Calu3 (cell line): ENCODE measurements around the gene USH1G. TPM values are rescaled to one million over a fixed set of nuclear protein-coding genes. Genes with fewer than 3 reads are reported as not detected.

Experiments used
- Bru-seq: library from RNA; stranded (reverse); fragments of 400-500 nt; gene quantifications from one replicate; lab custom pipeline; 2021; lab: Mats Ljungman, UMichigan
- BruChase-seq, 2 experiments: library from RNA; stranded (reverse); fragments of 400-500 nt; gene quantifications; one replicate each; lab custom pipeline; 2021; lab: Mats Ljungman, UMichigan
- BruUV-seq: library from RNA; stranded (reverse); fragments of 400-500 nt; replicated peaks from 2 replicates; lab custom pipeline; 2021; lab: Mats Ljungman, UMichigan
- CTCF ChIA-PET: fragments of 300-600 bp; sonication (Branson Sonifier 250); formaldehyde crosslinking; loops from one replicate; lab custom pipeline; 2022; ENCODE audit warnings: antibody characterized with exemption; lab: Charles Lee
- DNase-seq: peaks from one replicate; pipeline ENCODE4 v3.0.0; 2022
- H3K27ac Mint-ChIP-seq: one replicate; pipeline ENCODE4 v1.8.0; 2022; ENCODE audit warnings: mixed read lengths; ENCODE audit not compliant: unreplicated experiment
- H3K27me3 Mint-ChIP-seq: one replicate; pipeline ENCODE4 v1.8.0; 2022; ENCODE audit warnings: mixed read lengths; ENCODE audit not compliant: unreplicated experiment
- H3K36me3 Mint-ChIP-seq: one replicate; pipeline ENCODE4 v1.8.0; 2022; ENCODE audit warnings: mild to moderate bottlenecking, moderate library complexity, mixed read lengths; ENCODE audit not compliant: insufficient read depth, unreplicated experiment
- H3K4me1 Mint-ChIP-seq: one replicate; pipeline ENCODE4 v1.8.0; 2022; ENCODE audit warnings: mild to moderate bottlenecking, low read depth, mixed read lengths; ENCODE audit not compliant: unreplicated experiment
- H3K4me3 Mint-ChIP-seq: one replicate; pipeline ENCODE4 v1.8.0; 2022; ENCODE audit warnings: mild to moderate bottlenecking, low read depth, moderate library complexity, mixed read lengths; ENCODE audit not compliant: unreplicated experiment
- H3K9me3 Mint-ChIP-seq: one replicate; pipeline ENCODE4 v1.8.0; 2022; ENCODE audit warnings: low read depth, mixed read lengths; ENCODE audit not compliant: unreplicated experiment
- intact Hi-C: fragments of 100-400 bp; cut with micrococcal nuclease; formaldehyde crosslinking; loops from one replicate; pipeline ENCODE4 v1.10.0; 2022; ENCODE audit not compliant: unreplicated experiment
- long read RNA-seq: library from polyadenylated mRNA; stranded (forward); transcript quantifications from one replicate; pipeline ENCODE4 v2.0.0, GENCODE V29; 2022
- total RNA-seq: library from RNA; stranded (reverse); gene quantifications from 2 replicates; pipeline ENCODE4 v1.2.3, GENCODE V29; 2022
- TF ChIP-seq, protein P1 (sequence below): fragments of 200-600 bp; IDR thresholded peaks from one replicate; pipeline ENCODE4 v1.8.0; 2022; ENCODE audit warnings: antibody characterized with exemption; ENCODE audit not compliant: unreplicated experiment

The USH1G gene
- total RNA-seq (0.24 TPM in 1 of 2 replicates, not detected in the other), Bru-seq, nascent RNA (not detected), BruChase-seq, experiment 1, labeled RNA remaining after a 6-hour chase (not detected), BruChase-seq, experiment 2, labeled RNA remaining after a 2-hour chase (not detected)
- long read RNA-seq = 0 reads

DNA sequence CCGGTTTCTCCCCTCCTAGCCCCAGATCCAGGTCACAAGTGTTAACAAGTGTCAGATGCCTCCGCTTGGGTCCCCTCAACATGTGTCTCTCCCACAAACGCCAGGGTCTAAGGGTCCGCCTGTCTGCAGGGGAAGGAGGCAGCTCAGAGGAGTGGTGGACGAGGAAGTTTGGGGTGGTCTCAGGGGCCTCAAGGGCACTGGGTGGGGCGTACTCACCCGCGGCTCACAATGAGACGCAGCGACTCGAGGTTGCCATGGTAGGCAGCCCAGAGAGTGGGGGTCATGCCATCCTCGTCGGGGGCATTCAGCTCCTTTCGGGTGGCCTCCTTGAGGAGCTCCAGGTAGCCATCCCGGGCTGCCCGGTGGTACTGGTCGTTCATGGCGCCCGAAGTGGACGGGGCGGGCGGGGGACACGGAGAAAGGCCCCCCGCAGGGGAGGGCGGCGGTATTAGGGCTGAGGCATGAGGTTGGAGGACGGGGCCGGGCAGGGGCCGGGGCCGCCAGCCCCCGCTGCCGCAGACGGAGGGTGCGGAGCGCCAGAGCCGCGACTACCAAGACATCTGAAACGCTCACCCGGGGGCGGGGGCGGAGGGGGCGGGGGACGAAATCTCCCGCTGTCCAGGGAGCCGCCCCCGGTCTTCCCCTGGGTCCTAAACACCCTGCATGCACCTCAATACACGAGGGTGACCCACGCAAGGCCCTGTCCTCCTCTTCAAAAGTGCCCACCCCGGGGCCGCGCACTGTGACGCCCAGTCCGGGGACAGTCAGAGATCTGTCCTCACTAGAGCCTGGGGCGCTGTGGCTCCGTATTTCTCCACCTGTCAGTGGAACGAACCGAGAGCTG is at the start of gene USH1G:
Gene USH1G (minus strand): TSS at position 562 of the 844 bp plus-strand sequence. CDS start 182 bp downstream, at position 380.
- Mint-ChIP-seq H3K36me3 (peaks cover 3% of the 10 kb centered on the region), H3K4me3 (peak within 1 kb of the TSS; percentile 61), H3K4me1 (no peaks in the 10 kb centered on the region), H3K27ac (no peak within 1 kb of the TSS), H3K27me3 (peaks cover 75% of the 10 kb centered on the region), H3K9me3 (no peaks in the 10 kb centered on the region)
- peak; percentile 27 for DNase-seq
- TF ChIP-seq, protein P1, sequence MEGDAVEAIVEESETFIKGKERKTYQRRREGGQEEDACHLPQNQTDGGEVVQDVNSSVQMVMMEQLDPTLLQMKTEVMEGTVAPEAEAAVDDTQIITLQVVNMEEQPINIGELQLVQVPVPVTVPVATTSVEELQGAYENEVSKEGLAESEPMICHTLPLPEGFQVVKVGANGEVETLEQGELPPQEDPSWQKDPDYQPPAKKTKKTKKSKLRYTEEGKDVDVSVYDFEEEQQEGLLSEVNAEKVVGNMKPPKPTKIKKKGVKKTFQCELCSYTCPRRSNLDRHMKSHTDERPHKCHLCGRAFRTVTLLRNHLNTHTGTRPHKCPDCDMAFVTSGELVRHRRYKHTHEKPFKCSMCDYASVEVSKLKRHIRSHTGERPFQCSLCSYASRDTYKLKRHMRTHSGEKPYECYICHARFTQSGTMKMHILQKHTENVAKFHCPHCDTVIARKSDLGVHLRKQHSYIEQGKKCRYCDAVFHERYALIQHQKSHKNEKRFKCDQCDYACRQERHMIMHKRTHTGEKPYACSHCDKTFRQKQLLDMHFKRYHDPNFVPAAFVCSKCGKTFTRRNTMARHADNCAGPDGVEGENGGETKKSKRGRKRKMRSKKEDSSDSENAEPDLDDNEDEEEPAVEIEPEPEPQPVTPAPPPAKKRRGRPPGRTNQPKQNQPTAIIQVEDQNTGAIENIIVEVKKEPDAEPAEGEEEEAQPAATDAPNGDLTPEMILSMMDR = no peak
- intact Hi-C loops = no loop called here
- no TSS peak for BruUV-seq
- CTCF ChIA-PET = interaction anchor here (0.6 to 1.4 kb wide), 4 partner anchors 31 to 124 kb away, joined by 3 to 11 read pairs (median 3); partner anchors contain the start of genes ATP5PD and FDXR

DNA sequence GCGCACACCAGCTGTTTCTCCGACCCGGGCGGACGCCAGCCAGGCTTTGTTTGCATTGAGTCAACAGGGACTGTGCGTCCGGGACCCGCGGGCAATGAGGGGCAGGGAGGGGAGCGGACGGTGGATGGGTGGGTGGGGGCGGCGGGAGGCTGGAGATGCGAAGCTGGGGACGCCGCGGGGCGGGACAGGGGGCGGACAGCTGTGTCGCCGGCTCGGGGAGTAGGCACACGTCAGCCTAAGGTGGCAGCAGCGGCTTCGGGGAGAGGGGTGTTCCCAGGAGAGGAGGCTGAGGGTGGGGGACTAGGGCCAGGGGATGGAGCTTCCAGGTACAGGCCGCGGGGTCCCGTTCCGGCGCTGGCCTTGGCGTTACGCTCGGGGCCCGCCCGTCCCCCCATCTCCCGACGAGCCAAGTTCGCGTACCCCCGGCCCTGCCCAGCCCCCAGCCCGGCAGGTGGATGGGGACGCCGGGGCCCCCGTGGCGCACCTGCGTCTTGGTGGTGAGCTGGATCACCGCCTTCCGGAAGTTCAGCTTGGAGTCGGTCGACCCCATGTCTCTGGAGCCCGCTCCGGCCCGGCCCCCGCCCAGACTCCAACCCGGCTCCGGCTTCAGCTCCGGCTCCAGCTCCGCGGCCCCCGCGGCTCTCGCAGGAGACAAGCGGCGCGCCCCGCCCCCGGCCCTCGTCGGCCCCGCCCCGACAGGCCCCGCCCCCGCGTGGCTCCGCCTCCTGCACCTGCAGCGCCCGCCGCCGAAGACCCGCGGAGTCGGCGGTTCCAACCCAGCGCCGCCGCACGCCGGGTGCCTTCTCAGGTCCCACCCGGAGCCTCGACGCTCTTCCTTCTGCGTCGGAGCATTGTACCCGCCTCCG is 49.3 kb upstream of the USH1G start, which contains the start of gene HID1:
Gene HID1 (minus strand): TSS at position 653 of the 866 bp plus-strand sequence. CDS start 103 bp downstream, at position 550.
- intact Hi-C loops = no loop called here
- Mint-ChIP-seq H3K9me3 (no peaks in the 10 kb centered on the region), H3K27ac (peak within 1 kb of the TSS; percentile 76), H3K4me1 (peaks cover 38% of the 10 kb centered on the region), H3K36me3 (peaks cover 47% of the 10 kb centered on the region), H3K27me3 (no peaks in the 10 kb centered on the region), H3K4me3 (peak within 1 kb of the TSS; percentile 72)
- BruUV-seq = no TSS peak
- DNase-seq = peak; percentile 86
- CTCF ChIA-PET = interaction anchor here (0.6 to 4.2 kb wide), 9 partner anchors 10 to 775 kb away, joined by 3 to 26 read pairs (median 5); partner anchors contain the start of genes CDR2L and MRPL58
- TF ChIP-seq, protein P1 = no peak

- Mint-ChIP-seq H3K27ac (peak overlapping the region; percentile 76), H3K27me3 (no peaks in the 10 kb centered on the region), H3K4me1 (peaks cover 38% of the 10 kb centered on the region), H3K4me3 (peak overlapping the region; percentile 72), H3K9me3 (no peaks in the 10 kb centered on the region), H3K36me3 (peaks cover 47% of the 10 kb centered on the region)
- TF ChIP-seq, protein P1 = no peak
- intact Hi-C loops = no loop called here
- DNase-seq = no peak
- CTCF ChIA-PET = interaction anchor here (0.6 to 4.2 kb wide), 7 partner anchors 10 to 775 kb away, joined by 3 to 26 read pairs (median 5); partner anchors contain the start of genes CDR2L and MRPL58
- no TSS peak for BruUV-seq
Observed at GRCh38 chr17:74971842-74972106, 48.7 kb upstream of the USH1G start.
